Skin epidermis (tissue), 12 donors: ENCODE data around the gene C1R.
A peak's percentile ranks its signal among the peaks of the same experiment; 100 is the strongest.
"Not testable (repeated sequence)": the region's sequence is repeated elsewhere in the genome, so short reads cannot be mapped to it uniquely, and the experiment has no call there.

Source experiments
- H3K27ac ChIP-seq, 21 experiments: fragments of 200-600 bp; sonication (generic) in 11 of 21; one replicate each; pipeline ENCODE4 v1.5.0; 2020; ENCODE audit warnings: mild to moderate bottlenecking in 3 of 21, inconsistent platforms in 2 of 21, moderate library complexity in 2 of 21
- H3K4me3 ChIP-seq, 7 experiments: fragments of 200-600 bp; sonication (generic) in 2 of 7; one replicate each; pipeline ENCODE4 v1.5.0; 2020; ENCODE audit warnings: inconsistent platforms in 2 of 7, mild to moderate bottlenecking in 2 of 7, moderate library complexity in 1 of 7

Gene C1R

GRCh38 chr12:7054925-7055324, 37.3 kb downstream of the C1R start:
- H3K27ac ChIP-seq, result no peak overlapping the region
- H3K4me3 ChIP-seq, result no peak overlapping the region

- not testable (repeated sequence) for H3K4me3 ChIP-seq, H3K27ac ChIP-seq
Observed at GRCh38 chr12:7049973-7050372, 42.3 kb downstream of the C1R start.

- not testable (repeated sequence) for H3K4me3 ChIP-seq, H3K27ac ChIP-seq
Observed at GRCh38 chr12:7049445-7049951, 42.7 kb downstream of the C1R start.

- H3K27ac ChIP-seq, result no peak overlapping the region
- no peak overlapping the region for H3K4me3 ChIP-seq
Observed at GRCh38 chr12:7047306-7047705, 44.9 kb downstream of the C1R start.

GRCh38 chr12:7046383-7047105, 45.7 kb downstream of the C1R start:
- H3K27ac ChIP-seq, result no peak overlapping the region
- no peak overlapping the region for H3K4me3 ChIP-seq

- H3K4me3 ChIP-seq, result no peak overlapping the region
- no peak overlapping the region for H3K27ac ChIP-seq
Observed at GRCh38 chr12:7045913-7046312, 46.3 kb downstream of the C1R start.

- Histone ChIP-seq H3K4me3 (no peak overlapping the region), H3K27ac (no peak overlapping the region)
Observed at GRCh38 chr12:7042842-7043241, 49.4 kb downstream of the C1R start.

GRCh38 chr12:7039403-7039802, 52.8 kb downstream of the C1R start:
- Histone ChIP-seq H3K4me3 (no peak overlapping the region), H3K27ac (peak overlapping the region in 2 of 21 experiments; percentile 27 to 28)

GRCh38 chr12:7038591-7038990, 53.7 kb downstream of the C1R start:
- Histone ChIP-seq H3K27ac (no peak overlapping the region), H3K4me3 (no peak overlapping the region)

- H3K4me3 ChIP-seq, result peak overlapping the region in 1 of 7 experiments; percentile 7
- not testable (repeated sequence) for H3K27ac ChIP-seq
Observed at GRCh38 chr12:7037411-7037810, 54.8 kb downstream of the C1R start.

GRCh38 chr12:7035463-7035862, 56.8 kb downstream of the C1R start:
- H3K4me3 ChIP-seq, result no peak overlapping the region
- no peak overlapping the region for H3K27ac ChIP-seq

GRCh38 chr12:7034464-7034863, 57.8 kb downstream of the C1R start:
- Histone ChIP-seq H3K27ac (no peak overlapping the region), H3K4me3 (no peak overlapping the region)

GRCh38 chr12:7032990-7033389, 59.3 kb downstream of the C1R start:
- Histone ChIP-seq H3K27ac (no peak overlapping the region), H3K4me3 (no peak overlapping the region)

GRCh38 chr12:7031306-7031705, 60.9 kb downstream of the C1R start:
- H3K27ac ChIP-seq, result no peak overlapping the region
- no peak overlapping the region for H3K4me3 ChIP-seq
